ENCODE data around the gene PRICKLE3.
"Not testable (repeated sequence)": the region's sequence is repeated elsewhere in the genome, so short reads cannot be mapped to it uniquely, and the experiment has no call there.

Gene PRICKLE3

GRCh38 chrX:49155900-49156837 is 30.0 kb downstream of the PRICKLE3 start:
- peak; percentile 62 for DNase-seq (ENCODE audit: low read depth)

DNA sequence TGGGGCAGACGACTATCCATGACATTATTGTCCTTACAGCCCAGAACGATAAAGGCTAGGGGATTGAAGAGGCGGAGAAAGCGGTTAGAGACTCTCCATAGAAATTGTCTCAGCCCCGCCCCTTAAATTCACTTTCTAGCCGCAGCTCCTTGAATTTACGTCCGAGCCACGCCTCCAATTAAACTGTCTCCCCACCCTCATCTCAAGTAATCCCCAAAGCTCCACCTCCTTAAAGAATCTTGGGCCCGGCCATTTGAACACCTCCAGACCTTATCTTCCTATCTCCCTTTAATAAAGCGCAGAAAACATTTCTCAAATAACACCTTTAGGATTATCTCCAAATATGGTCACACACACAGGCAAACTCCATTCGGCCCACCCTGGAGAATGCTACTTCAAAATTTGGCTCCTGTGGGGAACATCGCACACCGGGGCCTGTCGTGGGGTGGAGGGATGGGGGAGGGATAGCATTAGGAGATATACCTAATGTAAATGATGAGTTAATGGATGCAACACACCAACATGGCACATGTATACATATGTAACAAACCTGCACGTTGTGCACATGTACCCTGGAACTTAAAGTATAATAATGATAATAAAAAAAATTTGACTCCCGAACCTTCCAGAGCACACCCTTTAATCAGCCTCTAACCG is 30.8 kb downstream of the PRICKLE3 start:
- no peak for DNase-seq (ENCODE audit: low read depth)

GRCh38 chrX:49153467-49153866 is 32.7 kb downstream of the PRICKLE3 start:
- DNase-seq (ENCODE audit: low read depth), result no peak

DNA sequence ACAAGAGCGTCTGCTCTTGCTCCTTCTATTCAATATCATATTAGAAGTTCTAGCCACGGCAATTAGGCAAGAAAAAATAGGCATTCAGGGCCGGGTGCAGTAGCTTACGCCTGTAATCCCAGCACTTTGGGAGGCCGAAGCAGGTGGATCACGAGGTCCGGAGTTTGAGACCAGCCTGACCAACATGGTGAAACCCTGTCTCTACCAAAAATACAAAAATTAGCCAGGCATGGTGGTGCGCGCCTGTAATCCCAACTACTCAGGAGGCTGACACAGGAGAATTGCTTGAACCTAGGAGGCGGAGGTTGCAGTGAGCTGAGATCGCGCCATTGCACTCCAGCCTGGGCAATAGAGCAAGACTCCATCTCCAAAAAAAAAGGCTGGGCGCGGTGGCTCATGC is 36.9 kb downstream of the PRICKLE3 start:
- DNase-seq (ENCODE audit: low read depth), result not testable (repeated sequence)

- DNase-seq (ENCODE audit: low read depth), result not testable (repeated sequence)
These were observed 37.6 kb downstream of the PRICKLE3 start for GRCh38 chrX:49148390-49149100.

DNA sequence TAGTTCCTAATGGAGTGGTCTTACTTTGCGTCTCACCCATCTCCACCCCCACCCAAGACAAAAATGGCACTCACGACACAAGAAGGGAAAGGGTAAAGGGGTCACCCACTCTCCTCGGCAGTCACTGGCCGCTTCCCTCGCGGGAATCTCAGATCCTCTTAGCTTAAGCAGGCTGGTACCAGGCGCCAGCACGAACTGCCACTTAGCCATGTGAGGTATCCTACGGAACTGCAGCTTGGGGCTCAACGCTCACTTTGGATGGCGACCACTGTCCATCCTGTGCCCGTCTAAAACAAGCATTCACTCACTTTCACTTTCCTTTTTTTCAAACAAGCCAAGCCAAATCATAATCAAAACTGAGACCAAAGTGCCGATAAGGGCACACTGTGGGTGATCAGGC is 38.2 kb downstream of the PRICKLE3 start:
- no peak for DNase-seq (ENCODE audit: low read depth)

DNA sequence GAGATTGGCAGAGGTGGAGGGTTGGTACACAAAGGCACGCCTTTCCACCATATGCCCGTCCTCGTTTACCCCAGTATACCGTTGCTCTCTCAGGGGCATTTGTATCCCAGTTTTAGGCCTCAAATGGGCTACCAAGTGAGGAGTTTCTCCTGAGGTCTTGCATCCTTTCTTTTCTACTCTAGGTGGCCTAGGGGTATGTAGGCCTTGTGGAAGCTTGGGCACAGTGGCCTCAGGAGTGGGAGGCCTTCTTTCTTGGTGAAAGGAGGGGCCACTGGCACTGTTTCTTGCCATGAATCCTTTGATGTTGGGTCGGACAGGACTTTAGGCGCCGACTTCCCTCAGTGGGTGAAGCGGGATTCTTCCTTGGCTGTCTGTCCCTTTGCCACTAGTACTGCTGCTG is 38.9 kb downstream of the PRICKLE3 start:
- DNase-seq (ENCODE audit: low read depth), result no peak

DNA sequence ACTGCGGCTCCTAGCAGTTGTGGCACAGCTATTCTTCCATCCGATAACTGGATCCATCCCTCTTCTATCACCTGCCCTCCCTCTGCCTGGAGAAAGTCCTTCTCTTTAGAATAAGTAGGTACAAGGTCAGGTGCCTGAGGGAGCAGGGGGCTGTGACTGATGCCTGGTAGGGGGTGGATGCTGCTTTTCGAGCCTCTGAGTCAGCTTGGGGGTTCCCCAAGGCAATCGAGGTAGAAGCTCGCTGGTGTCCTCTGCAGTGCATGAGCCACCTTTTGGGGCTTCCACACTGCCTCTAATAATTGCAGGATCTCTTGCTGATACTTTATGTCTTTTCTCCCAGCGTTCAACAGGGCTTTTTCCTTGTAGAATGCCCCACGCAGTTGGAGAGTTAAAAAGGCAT is 43.0 kb downstream of the PRICKLE3 start:
- DNase-seq (ENCODE audit: low read depth), result not testable (repeated sequence)

- DNase-seq (ENCODE audit: low read depth), result not testable (repeated sequence)
These were observed 43.9 kb downstream of the PRICKLE3 start for GRCh38 chrX:49142264-49142663.

DNA sequence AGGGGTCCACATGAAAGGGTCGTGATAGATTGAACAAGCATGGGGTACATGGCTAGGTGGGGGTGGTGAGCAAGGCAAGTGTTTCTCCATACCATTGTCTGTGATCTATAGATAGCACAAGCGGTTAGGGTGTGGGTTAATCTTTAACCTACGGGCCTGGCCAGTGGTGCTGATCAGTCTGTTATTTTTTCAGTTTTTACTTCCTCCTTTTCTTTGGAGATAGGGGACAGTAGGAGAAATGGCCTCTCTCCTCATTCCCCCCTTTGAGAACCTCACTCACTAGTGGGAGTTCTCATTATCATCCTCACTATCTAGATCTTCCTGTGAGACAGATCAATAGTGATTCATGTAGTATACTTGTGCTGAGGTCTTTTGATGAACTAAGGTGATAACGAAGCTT is 46.5 kb downstream of the PRICKLE3 start:
- no peak for DNase-seq (ENCODE audit: low read depth)

- DNase-seq (ENCODE audit: low read depth), result no peak
These were observed 48.7 kb downstream of the PRICKLE3 start for GRCh38 chrX:49137492-49137891.

DNA sequence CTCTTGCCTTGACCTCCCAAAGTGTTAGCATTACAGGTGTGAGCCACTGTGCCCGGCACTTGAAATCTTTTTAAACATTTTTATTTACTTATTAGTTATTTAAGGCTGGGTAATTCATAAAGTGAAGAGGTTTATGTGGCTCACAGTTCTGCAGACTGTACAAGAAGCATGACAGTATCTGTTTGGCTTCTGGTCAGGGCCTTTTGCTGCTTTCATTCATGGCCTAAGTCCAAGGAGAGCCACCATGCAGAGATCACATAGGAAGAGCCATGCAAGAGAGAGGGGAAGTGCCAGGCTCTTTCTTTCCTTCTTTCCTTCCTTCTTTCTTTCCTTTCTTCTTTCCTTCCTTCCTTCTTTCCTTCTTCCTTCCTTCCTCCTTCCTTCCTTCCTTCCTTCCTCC is 52.4 kb downstream of the PRICKLE3 start:
- DNase-seq (ENCODE audit: low read depth), result no peak

GRCh38 chrX:49132275-49132674 is 53.9 kb downstream of the PRICKLE3 start:
- DNase-seq (ENCODE audit: low read depth), result not testable (repeated sequence)

- DNase-seq (ENCODE audit: low read depth), result no peak
These were observed 56.7 kb downstream of the PRICKLE3 start for GRCh38 chrX:49129427-49129826.

DNA sequence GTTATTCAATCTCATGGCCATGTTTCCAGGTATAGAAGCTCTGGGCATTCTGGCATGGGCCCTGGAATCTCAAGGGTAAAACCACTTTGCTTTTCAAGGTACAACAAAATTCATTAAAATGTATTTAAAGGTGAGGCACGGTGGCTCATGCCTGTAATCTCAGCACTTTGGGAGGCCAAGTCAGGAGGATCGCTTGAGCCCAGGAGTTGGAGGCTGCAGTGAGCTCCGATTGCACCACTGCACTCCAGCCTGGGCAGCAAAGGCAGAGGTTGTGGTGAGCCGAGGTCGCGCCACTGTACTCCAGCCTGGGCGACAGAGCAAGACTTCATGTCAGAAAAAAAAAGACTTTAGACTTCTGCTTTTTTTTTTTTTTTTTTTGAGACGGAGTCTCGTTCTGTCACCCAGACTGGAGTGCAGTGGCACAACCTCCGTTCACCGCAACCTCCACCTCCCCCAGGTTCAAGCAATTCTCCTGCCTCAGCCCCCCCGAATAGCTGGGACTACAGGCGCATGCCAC is 58.4 kb downstream of the PRICKLE3 start:
- not testable (repeated sequence) for DNase-seq (ENCODE audit: low read depth)

Data from stimulated activated CD8-positive, alpha-beta memory T cell treated with anti-CD3 and anti-CD28 coated beads, Interleukin-15, amount 100 ng/mL, for 24 hours (primary cell).